Measurements from ENCODE around the gene CDHR4.

- TF ChIP-seq CTCF (IDR thresholded peaks at IDR 0.05) (no peak), POLR2A (IDR thresholded peaks at IDR 0.05) (no peak)
Observed at GRCh38 chr3:49756036-49756435, 43.6 kb downstream of the CDHR4 start.
